HG03469 (cell line): ENCODE measurements around the gene CALY.

Experiments
- ATAC-seq: cut with Tn5 transposase; IDR thresholded peaks from one replicate; pipeline ENCODE4 v1.9.1; 2021; ENCODE audit warnings: mild to moderate bottlenecking, moderate library complexity, moderate number of reproducible peaks; ENCODE audit not compliant: unreplicated experiment

The CALY gene

GRCh38 chr10:133351408-133352318 lies 15.0 kb upstream of the CALY start:
- no peak for ATAC-seq

DNA sequence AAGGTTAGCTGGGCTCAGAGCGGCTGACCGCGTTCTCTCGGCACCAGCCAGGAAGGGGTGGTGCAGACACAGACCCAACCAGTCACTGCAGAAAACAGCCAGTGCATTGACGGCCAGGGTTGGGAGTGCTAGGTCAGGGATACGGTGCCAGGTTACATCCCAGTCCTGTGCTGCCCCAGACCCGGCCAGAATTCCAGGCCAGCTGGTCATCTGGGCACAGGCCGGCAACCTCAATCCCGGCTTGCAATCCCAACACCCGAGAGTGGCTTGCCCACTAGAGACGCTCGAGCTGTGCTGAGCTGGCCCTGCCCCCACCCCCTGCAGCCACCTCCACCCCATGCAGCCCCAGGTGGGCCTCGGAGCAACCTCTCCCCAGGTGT lies 14.2 kb upstream of the CALY start:
- ATAC-seq: no peak

GRCh38 chr10:133350283-133350949 lies 13.7 kb upstream of the CALY start:
- no peak for ATAC-seq

- no peak for ATAC-seq
These were observed 12.9 kb upstream of the CALY start for GRCh38 chr10:133349577-133350011.

DNA sequence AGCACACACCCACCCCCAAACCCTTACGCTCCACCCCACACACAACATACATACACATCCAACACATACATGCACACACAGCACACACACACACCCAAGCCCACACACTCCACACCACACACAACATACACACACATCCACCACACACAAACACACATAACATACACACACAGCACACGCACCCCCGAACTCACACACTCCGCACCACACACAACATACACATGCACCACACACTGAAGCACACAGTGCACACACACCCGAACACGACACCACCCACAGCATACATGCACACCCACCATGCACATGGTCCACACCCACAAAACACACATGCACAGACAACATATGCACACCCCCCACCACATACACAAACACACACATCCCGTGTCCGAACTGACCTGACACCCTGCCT lies 12.5 kb upstream of the CALY start:
- no peak for ATAC-seq

DNA sequence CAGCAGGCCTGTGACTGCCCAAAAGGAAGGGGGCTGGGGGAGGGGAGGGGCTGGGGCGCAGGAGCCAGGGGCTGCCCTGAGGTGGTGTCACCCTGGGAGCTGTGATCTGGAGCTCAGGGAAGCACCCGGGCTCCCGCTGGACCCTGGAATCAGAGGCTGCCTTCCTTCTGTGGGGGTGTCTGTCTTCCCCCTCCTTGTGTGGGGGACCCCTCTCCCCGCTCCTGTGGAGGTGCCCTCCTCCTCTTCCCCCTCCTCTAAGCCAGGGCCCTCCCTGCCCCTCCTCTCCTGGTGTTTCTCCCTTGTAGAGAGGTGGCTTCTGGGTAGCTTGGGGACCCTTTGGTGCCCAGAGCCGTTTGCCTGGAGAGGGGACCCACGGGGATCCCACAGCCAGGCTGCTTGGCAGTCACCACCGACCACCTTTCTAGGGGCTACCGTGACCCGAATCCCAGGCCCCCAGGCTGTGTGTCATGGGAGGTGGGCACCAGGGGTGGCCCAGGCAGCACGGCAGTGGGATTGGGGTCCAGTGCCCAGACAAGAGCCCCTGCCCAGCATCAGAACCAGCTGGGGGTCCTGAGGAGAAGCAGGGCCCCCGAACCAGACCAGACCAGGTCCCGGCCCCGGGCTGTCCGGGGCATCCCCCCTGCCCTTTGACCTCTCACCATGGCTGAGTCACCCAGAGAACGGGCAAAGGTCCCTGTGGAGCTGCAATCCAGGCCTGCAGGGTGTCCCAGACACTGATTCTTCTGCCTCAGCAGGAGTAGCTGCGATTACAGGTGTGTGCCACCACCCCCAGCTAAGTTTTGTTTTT lies 11.2 kb upstream of the CALY start:
- no peak for ATAC-seq

DNA sequence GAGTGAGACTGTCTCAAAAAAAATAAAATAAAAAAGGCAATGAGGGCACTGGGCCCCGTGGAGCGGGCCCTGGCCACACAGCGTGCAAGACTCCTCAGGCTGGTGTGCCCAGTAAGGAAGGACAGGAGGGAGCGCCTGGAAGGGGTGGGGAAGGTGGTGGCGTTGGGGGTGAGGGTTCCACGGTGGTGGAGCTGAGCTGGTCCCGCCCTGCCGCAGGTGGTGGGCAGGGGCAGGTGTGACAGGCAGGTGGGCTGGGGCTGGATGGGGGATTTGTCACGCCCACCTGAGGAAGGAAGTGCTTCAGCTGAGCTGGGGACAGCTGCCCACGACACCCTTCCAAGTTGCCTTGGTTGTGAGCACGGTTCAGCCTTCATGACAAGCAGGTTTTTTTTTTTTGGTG lies 9.7 kb upstream of the CALY start:
- ATAC-seq: no peak

DNA sequence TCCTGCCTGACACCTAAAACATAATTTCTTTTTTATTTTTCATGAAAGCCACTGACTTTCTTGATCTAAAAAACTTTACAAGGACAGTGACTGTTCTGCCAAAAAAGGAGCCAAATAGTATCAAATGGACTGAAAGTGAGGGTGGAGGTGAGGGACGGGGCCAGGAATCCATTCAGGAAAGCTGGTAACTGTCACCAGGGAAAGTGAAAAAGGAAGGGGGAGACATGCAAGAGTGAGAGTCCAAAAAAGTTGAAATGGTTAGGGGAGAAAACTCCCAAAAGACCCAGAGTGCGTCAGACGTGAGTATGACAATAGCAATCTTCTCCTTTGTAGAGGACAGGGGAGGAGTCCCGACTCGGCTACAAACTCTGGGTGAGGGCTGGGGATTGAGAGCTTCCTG lies 7.5 kb upstream of the CALY start:
- no peak for ATAC-seq

DNA sequence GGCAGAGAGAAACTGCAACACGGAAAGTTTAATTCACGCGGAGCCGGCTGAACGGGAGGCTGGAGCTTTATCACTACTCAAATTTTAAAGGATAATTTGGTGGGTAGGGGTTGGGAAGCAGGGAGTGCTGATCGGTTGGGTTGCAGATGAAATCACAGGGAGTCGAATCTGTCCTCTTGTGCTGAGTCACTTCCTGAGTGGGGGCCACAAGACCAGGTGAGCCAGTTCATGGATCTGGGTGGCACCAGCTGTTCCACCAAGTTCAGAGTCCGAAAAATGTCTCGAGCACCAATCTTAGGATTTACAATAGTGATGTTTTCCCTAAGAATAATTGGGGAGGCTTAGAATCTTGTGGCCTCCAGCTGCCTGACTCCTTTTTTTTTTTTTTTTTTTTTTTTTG lies 6.9 kb upstream of the CALY start:
- ATAC-seq: no peak

GRCh38 chr10:133342942-133343341 lies 6.2 kb upstream of the CALY start:
- ATAC-seq: no peak

DNA sequence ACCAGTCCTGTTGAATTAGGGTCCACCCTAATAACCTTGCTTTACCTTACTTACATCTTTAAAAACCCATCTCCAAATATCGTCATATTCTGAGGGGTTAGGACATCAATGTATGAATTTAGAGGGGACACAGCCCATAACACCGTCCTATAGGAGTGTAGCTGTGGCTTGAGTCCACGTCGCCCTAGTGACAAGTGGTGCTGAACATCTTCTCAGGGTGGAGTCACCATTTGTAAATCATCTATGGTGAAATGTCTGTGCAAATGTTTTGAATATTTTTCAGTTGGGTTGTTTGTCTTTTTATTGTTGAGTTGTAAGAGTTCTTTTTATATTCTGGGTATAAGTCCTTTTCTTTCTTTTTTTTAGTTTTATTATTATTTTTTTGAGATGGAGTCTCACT lies 5.3 kb upstream of the CALY start:
- ATAC-seq: no peak

DNA sequence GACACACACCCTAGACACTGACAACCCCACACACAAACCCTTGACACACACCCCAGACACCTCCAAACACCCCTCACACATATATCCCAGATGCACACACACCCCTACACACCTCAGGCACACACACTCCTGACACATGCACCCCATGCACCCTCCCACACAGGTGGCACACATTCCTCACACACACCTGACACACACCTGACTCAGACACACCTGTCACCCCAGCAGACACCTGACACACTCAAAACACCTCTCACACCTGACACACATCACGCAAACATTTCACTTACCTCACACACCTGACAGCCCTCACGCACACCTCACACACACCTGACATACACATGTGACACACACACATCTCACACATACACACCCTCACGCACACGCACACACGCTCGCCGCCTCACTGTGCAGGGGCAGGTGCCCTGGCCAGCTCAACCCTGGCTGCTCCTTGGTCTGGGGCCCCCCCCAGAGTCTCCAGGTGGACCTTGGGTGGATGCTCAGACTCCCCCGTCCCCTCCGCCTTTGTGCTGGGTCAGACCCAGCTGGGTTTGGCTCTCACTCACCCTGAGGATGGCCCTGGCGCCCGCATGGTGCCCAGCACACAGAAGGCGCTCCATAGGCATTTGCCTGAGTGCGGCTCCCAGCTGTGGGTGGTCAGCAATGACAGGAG lies 3.1 kb upstream of the CALY start:
- no peak for ATAC-seq

DNA sequence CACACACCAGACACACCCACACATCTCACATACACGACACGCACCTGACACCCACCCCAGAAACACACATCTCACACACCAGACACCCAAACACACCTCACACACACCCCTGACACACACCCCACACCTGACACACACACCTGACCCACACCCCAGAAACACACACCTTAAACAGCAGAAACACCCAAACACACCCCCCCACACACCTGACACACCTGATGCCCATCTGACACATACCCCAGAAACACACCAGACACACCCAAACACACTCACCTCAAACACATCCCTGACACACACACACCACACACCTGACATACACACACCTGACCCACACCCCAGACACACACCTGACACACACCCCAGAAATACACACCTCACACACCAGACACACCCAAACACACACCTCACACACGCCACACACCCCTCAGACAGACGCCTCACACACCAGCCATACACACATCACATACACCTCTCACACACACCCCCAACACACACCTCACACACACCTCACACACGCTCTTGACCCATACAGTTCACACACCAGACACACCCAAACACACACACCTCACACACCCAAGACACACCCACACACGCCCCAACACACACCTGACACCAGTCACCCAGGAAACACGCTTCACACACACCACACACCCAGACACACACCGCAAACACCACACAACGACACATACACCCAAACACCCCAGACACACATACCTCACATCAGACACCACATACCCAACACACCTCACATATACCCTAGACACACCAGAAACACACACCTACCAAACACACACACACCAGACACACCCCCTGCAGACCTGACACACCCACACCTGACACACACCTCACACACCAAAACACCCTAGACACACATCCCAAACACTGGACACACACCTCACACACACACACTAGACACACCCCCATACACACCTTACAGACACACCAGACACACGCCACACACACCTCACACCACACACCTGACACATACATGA lies 1.7 kb upstream of the CALY start:
- ATAC-seq: no peak

GRCh38 chr10:133337370-133337725 lies 652 bp upstream of the CALY start:
- no peak for ATAC-seq

- no peak for ATAC-seq
These were observed 549 bp downstream of the CALY start for GRCh38 chr10:133336118-133336576.

DNA sequence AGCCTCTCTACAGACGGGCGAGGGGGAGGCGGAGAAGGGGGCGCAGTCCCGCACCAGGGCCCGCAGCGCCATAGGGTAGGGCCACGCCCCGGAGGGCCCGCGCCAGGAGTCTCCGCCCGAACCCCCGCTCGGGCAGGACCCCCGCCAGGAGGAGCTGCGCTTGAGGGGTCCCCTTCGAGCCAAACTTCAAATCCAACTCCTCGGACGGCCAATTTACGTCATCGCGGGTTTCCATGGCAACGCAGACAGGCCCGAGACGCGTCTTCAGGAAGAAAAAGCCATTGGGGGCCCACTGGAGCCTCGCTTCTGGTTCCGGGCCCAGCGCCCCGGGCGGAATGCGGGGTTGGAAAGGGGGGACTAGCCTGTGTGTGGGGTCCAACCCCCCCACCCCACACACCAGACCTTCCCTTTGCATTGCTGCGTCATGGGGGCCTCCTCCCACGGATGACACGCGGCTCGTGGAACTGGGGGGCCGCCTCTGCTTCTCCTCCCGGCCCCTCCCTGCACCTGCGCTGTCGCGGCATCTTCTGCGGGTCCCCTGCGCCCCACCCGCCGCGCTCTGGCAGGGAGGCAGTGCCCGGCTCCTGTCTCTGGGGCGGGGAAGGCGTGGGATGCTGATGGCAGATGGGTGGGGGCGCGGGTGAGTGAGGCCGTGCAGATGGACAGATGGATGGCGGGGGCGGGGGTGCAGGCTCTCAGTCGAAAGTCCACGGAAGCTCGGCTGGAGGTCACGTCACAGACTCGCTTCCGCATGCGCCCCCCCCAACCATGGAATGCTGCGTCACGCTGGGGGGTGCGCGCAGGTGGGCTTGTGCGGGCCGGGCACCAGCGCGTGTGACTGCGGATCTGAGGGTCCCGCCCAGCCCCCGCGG lies 1.2 kb downstream of the CALY start:
- no peak for ATAC-seq

- ATAC-seq: no peak
These were observed 2.0 kb downstream of the CALY start for GRCh38 chr10:133334503-133335245.
